Stimulated activated CD4-positive, alpha-beta T cell treated with anti-CD3 and anti-CD28 coated beads, Interleukin-12 subunit alpha, Interleukin-12 subunit beta, amount 100 ng/mL, for 48 hours (primary cell): ENCODE data around the gene OR8D1.
"Not testable (repeated sequence)": the region's sequence is repeated elsewhere in the genome, so short reads cannot be mapped to it uniquely, and the experiment has no call there.

Source experiments
- DNase-seq, 3 donors: peaks; one replicate each; pipeline ENCODE4 v3.0.0-alpha.2; 2020; ENCODE audit warnings: low read depth in 2 of 3, low spot score in 1 of 3

OR8D1 gene

GRCh38 chr11:124294687-124295086 is 19.1 kb downstream of the OR8D1 start:
- DNase-seq, result no peak

- no peak for DNase-seq
Observed at GRCh38 chr11:124285610-124286344, 28.0 kb downstream of the OR8D1 start.

GRCh38 chr11:124278261-124278660 is 35.5 kb downstream of the OR8D1 start:
- DNase-seq, result no peak

DNA sequence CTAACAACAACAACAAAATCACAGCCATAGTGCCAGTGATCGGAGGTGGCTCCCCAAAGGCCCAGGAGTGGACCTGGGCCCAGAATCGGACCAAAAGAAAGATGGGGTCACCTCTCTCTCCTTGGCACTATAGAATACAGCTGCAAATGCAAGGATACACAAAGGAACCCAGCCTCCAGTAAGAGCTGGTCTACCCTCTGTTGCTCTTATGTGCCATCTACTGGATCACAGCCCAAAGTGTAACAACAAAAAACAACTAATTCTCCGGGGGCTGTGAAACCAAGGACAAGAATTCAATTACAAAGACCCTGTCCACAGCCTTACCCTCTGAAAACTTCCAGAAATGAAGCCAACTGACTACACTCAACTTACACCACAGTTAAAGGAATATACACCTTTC is 35.9 kb downstream of the OR8D1 start:
- DNase-seq, result no peak

DNA sequence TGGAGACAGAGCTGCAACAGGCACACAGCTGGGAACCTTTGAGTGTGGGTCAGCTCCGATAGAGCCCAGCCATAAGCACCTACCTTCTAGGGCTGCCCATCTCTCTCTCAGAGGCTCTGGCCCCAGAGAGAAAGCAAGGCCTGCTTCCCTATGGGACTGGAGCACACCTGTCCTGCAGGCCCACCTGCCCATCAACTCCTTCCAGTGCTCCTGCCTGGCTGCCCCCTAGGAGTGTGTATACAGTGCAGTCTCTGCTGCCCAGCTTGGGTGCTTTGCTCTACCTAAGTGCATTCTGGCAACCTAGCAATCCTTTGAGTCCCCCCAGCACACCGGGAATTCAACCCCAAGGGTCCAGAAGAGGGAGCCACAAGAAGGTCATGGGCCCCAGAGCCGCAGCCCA is 36.5 kb downstream of the OR8D1 start:
- DNase-seq, result no peak

DNA sequence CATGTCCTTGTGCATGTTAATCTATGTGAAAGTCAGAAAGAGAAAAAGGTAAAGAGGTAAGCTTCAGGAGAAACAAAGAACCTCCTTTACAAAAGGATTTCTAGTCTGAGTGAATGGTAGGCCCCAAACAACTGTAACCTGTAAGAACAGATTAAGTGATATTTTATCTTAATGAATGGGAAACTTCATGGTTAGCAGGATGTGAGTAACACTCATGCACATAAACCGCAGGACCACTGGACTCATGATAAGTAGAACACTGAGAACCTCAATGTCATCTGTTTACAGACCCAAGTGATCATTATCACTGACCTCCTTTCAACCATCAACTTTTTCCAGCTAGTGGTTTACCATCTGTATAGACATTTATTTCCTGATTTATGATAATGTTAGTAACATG is 37.7 kb downstream of the OR8D1 start:
- DNase-seq, result no peak

DNA sequence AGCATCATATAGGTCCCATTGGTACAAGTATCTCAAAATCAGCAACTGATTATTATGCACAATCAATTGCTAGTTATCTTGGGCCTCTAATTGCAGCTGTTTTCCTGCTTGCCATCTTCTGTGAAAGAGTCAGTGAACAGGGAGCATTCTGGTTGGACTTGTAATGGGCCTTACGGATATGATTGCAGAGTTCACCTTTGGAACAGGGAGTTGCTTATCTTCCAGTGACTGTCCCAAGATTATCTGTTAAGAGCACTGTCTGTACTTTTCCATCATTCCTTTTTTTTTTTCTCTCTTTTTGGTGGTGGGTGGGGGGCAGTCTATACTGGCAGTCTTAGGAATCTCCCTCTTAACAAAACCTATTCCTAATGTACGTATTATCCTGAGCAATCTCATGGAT is 39.7 kb downstream of the OR8D1 start:
- DNase-seq, result no peak

- DNase-seq, result not testable (repeated sequence)
Observed at GRCh38 chr11:124270886-124271285, 42.9 kb downstream of the OR8D1 start.

DNA sequence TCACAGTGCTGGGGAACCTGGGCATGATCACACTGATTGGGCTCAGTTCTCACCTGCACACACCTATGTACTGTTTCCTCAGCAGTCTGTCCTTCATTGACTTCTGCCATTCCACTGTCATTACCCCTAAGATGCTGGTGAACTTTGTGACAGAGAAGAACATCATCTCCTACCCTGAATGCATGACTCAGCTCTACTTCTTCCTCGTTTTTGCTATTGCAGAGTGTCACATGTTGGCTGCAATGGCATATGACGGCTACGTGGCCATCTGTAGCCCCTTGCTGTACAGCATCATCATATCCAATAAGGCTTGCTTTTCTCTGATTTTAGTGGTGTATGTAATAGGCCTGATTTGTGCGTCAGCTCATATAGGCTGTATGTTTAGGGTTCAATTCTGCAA is 48.7 kb downstream of the OR8D1 start:
- DNase-seq, result not testable (repeated sequence)

GRCh38 chr11:124256076-124256475 is 57.7 kb downstream of the OR8D1 start, which contains the start of gene OR8G5:
Gene OR8G5 (plus strand): TSS chr11:124256376. CDS start chr11:124264932, 8,556 bp downstream.
- no peak for DNase-seq
